K562 (cell line): ENCODE measurements around the gene SART1. TPM values are rescaled to one million over a fixed set of nuclear protein-coding genes. Genes with fewer than 3 reads are reported as not detected.

Experiments used
- ATAC-seq: fragments of 200-7000 bp; cut with Tn5 transposase; 3 replicates; pipeline ENCODE4 v1.9.1; 2020; ENCODE audit warnings: moderate library complexity
- BruUV-seq: library from RNA; stranded (reverse); fragments of 400-500 nt; replicated peaks from 2 replicates; lab custom pipeline; 2021; lab: Mats Ljungman, UMichigan
- CTCF ChIA-PET: fragments of 300-600 bp; formaldehyde crosslinking; extraction: SDS; loops from one replicate; lab custom pipeline; 2021; ENCODE audit warnings: low intra/inter-chr PET ratio; lab: Yijun Ruan, JAX
- POLR2A ChIA-PET: fragments of 300-600, 350-650 bp; sonication (Branson Sonifier 250); formaldehyde crosslinking; extraction: SDS; loops from one replicate; lab custom pipeline; 2021; ENCODE audit warnings: antibody characterized with exemption, inconsistent platforms; lab: Yijun Ruan, JAX
- DNase-seq, 4 experiments: peaks; one replicate each; pipeline versions ENCODE4 v3.0.0 to v3.0.0-alpha.2; 2011 to 2018; ENCODE audit warnings: low spot score in 3 of 4, mixed read lengths in 3 of 4; ENCODE audit errors: extremely low read depth in 1 of 4
- FAIRE-seq: peaks from 2 replicates; lab custom pipeline; 2011; peaks lifted over from hg19 to GRCh38; lab: Jason Lieb, UNC
- H2AFZ ChIP-seq: 2 replicates; pipeline ENCODE4 v1.6.0; 2011; ENCODE audit warnings: low read depth, low read length, control low read depth, inconsistent platforms
- H3K27ac ChIP-seq: fragments of 200-600 bp; 3 replicates; pipeline ENCODE4 v1.8.0; 2011; ENCODE audit warnings: low read depth, mild to moderate bottlenecking, control low read depth, inconsistent platforms, low read length, moderate library complexity, mixed read lengths; ENCODE audit errors: extremely low read depth
- H3K27me3 ChIP-seq, 2 experiments: fragments of 300-600 bp in 1 of 2; 2 replicates in 1 of 2; 3 replicates in 1 of 2; pipeline versions ENCODE4 v1.6.0 to v1.8.0; 2011; ENCODE audit warnings: inconsistent platforms in 2 of 2, low read length in 2 of 2, mild to moderate bottlenecking in 1 of 2, mixed read lengths in 1 of 2, moderate library complexity in 1 of 2; ENCODE audit not compliant: control insufficient read depth in 2 of 2, insufficient read depth in 2 of 2
- H3K36me3 ChIP-seq: fragments of 300-600 bp; 3 replicates; pipeline ENCODE4 v1.8.0; 2011; ENCODE audit warnings: mild to moderate bottlenecking, low read length, inconsistent platforms; ENCODE audit not compliant: control insufficient read depth, insufficient read depth
- H3K4me1 ChIP-seq, 2 experiments: fragments of 200-600 bp in 1 of 2; replicated peaks in 1 of 2; 2 replicates in 1 of 2; 3 replicates in 1 of 2; pipeline versions ENCODE4 v1.5.1 to v1.8.0; 2011; ENCODE audit warnings: inconsistent platforms in 2 of 2, low read length in 2 of 2, mild to moderate bottlenecking in 1 of 2, mixed read lengths in 1 of 2, moderate library complexity in 1 of 2; ENCODE audit not compliant: control insufficient read depth in 2 of 2, insufficient read depth in 2 of 2
- H3K4me2 ChIP-seq: 2 replicates; pipeline ENCODE4 v1.6.1; 2011; ENCODE audit warnings: low read length, control low read depth, inconsistent platforms, mixed read lengths; ENCODE audit not compliant: insufficient read depth
- H3K4me3 ChIP-seq: fragments of 200-600 bp; sonication (generic), shearing (Covaris generic); 2 replicates; pipeline ENCODE4 v1.5.1; 2016; ENCODE audit warnings: control low read depth, inconsistent platforms
- H3K79me2 ChIP-seq: fragments of 200-600 bp; 3 replicates; pipeline ENCODE4 v1.8.0; 2011; ENCODE audit warnings: low read length, inconsistent platforms; ENCODE audit not compliant: control insufficient read depth, insufficient read depth
- H3K9ac ChIP-seq, 2 experiments: 2 replicates each; pipeline versions ENCODE4 v1.6.0 to v1.6.1; 2011; ENCODE audit warnings: low read depth in 2 of 2, low read length in 2 of 2, control low read depth in 1 of 2, inconsistent platforms in 1 of 2, mild to moderate bottlenecking in 1 of 2, mixed read lengths in 1 of 2; ENCODE audit not compliant: insufficient read depth in 1 of 2
- H3K9me1 ChIP-seq: one replicate; pipeline ENCODE4 v1.6.0; 2011; ENCODE audit warnings: inconsistent platforms, mild to moderate bottlenecking, low read length, moderate library complexity; ENCODE audit not compliant: control insufficient read depth, insufficient read depth
- H3K9me3 ChIP-seq: replicated peaks from 2 replicates; pipeline ENCODE4 v1.5.1; 2011; ENCODE audit warnings: low read depth, low read length, inconsistent platforms; ENCODE audit not compliant: control insufficient read depth, insufficient read depth
- H4K20me1 ChIP-seq: replicated peaks from 2 replicates; pipeline ENCODE4 v1.6.1; 2011; ENCODE audit warnings: low read length, inconsistent platforms, mixed read lengths; ENCODE audit not compliant: control insufficient read depth, insufficient read depth
- ATF7 ChIP-seq: fragments of 450-650 bp; IDR thresholded peaks from 2 replicates; pipeline ENCODE4 v1.7.1; 2014; ENCODE audit warnings: mild to moderate bottlenecking, moderate library complexity
- BHLHE40 ChIP-seq: IDR thresholded peaks from 2 replicates; pipeline ENCODE4 v1.6.1; 2011; ENCODE audit warnings: low read length, improper control_type of control experiment
- CBFA2T2 ChIP-seq: fragments of 450-650 bp; conservative IDR thresholded peaks from 2 replicates; pipeline ENCODE4 v1.6.1; 2017; ENCODE audit warnings: mild to moderate bottlenecking
- FOXP1 ChIP-seq: sonication (generic); formaldehyde crosslinking; IDR thresholded peaks from 2 replicates; pipeline ENCODE4 v1.8.0; 2022; ENCODE audit warnings: mild to moderate bottlenecking, missing genetic modification reagents
- NONO ChIP-seq, 2 experiments: fragments of 200-400 bp in 1 of 2; fragments of 450-650 bp in 1 of 2; formaldehyde crosslinking in 1 of 2; IDR thresholded peaks; 2 replicates each; pipeline ENCODE4 v1.6.1; 2017; ENCODE audit warnings: low read depth in 2 of 2, mild to moderate bottlenecking in 2 of 2, moderate library complexity in 2 of 2, low read length in 1 of 2
- PBX2 ChIP-seq, 2 experiments: IDR thresholded peaks in 1 of 2; conservative IDR thresholded peaks in 1 of 2; 2 replicates each; pipeline ENCODE4 v1.6.1; 2016; ENCODE audit warnings: low read depth in 2 of 2, mild to moderate bottlenecking in 1 of 2, missing compliant biosample characterization in 1 of 2, missing genetic modification characterization in 1 of 2, moderate library complexity in 1 of 2
- POLR2G ChIP-seq: fragments of 200-400 bp; formaldehyde crosslinking; IDR thresholded peaks from 2 replicates; pipeline ENCODE4 v1.6.1; 2017; ENCODE audit warnings: low read depth, mild to moderate bottlenecking, antibody characterized with exemption, low read length, moderate library complexity
- RNF219 ChIP-seq: fragments of 250-450 bp; sonication (Bioruptor Pico); IDR thresholded peaks from 2 replicates; pipeline ENCODE4 v1.5.0; 2022; ENCODE audit warnings: mild to moderate bottlenecking
- WHSC1 ChIP-seq: IDR thresholded peaks from one replicate; pipeline ENCODE4 v1.6.1; 2012; ENCODE audit warnings: low read length, control low read depth, inconsistent platforms
- WGBS: fragments of 100-300 bp; shearing (Covaris generic); methylation state at CpG from one replicate; pipeline ENCODE4 v1.1.6; 2016; ENCODE audit warnings: low coverage, mixed read lengths; ENCODE audit not compliant: insufficient coverage; ENCODE audit errors: missing lambda C conversion rate; 5-methylcytosine and 5-hydroxymethylcytosine counted together
- in situ Hi-C: fragments of 300-500 bp; cut with MboI; formaldehyde crosslinking; loops from 4 replicates; pipeline ENCODE4 v1.15.0; 2018; ENCODE audit warnings: inconsistent platforms, mixed read lengths
- intact Hi-C: fragments of 100-400 bp; cut with micrococcal nuclease; formaldehyde crosslinking; loops from 2 replicates; pipeline ENCODE4 v1.14.2; 2022
- polyA plus RNA-seq, 8 experiments: library from polyadenylated mRNA; depleted of rRNA in 4 of 8; stranded (reverse) in 5 of 8; unstranded in 3 of 8; fragments of >200 nt; fragmentation: Nextera tagmentation in 2 of 8; fragmentation: Illumina TruSeq in 1 of 8; extraction: Ambion mirVana in 2 of 8; extraction: Trizol in 1 of 8; gene quantifications; 2 replicates each; pipeline versions ENCODE4 v1.2.1 to v1.2.3, GENCODE V29; 2011 to 2014; ENCODE audit warnings: inconsistent platforms in 1 of 8, missing spikeins in 1 of 8
- total RNA-seq, 7 experiments: library from RNA; depleted of rRNA in 6 of 7; stranded (reverse); fragments of >200 nt in 6 of 7; fragmentation: Illumina TruSeq in 2 of 7; extraction: Trizol in 2 of 7; gene quantifications; 2 replicates each; pipeline versions ENCODE4 v1.2.1 to v1.2.3, GENCODE V29; 2011 to 2021; ENCODE audit warnings: low replicate concordance in 1 of 7
- TF ChIP-seq, protein P1 (sequence below): sonication (generic); formaldehyde crosslinking; IDR thresholded peaks from 2 replicates; pipeline ENCODE4 v1.8.1; 2023; ENCODE audit warnings: mild to moderate bottlenecking, missing genetic modification reagents

The SART1 gene
- total and polyA plus RNA-seq, 9 of the 15 experiments (the other 6 are each of a cell fraction or from before 2014, with no cell fraction given), result 4.8 to 84.1 (median 31.7) TPM

GRCh38 chr11:65917434-65918210, 43.9 kb upstream of the SART1 start:
- no peaks in the 10 kb centered on the region for H3K27me3 ChIP-seq
- H3K27ac ChIP-seq, result peak overlapping the region; percentile 95; the same call in 2 of the 3 replicates
- H3K4me1 ChIP-seq, result peaks cover 30 to 65% of the 10 kb centered on the region in 2 experiments
- peak overlapping the region; percentile 94 for H3K4me2 ChIP-seq
- DNase-seq (no peak), FAIRE-seq (no peak), ATAC-seq (no peak)
- TSS peak; percentile 75 for BruUV-seq
- POLR2A ChIA-PET, result interaction anchor here (0.7 to 2.1 kb wide), 10 partner anchors 8 to 248 kb away, joined by 3 to 12 read pairs (median 6); partner anchors contain the start of genes CCDC85B and FOSL1
- intact Hi-C loops (no loop called here), in situ Hi-C loops (no loop called here)
- 91% methylated on average over 33 of the region's 35 CpGs for WGBS
- H3K4me3 ChIP-seq, result peak overlapping the region; percentile 98
- H4K20me1 ChIP-seq, result no peaks in the 10 kb centered on the region
- CTCF ChIA-PET, result no interaction called here
- H3K9me1 ChIP-seq, result no peaks in the 10 kb centered on the region
- H3K79me2 ChIP-seq, result peaks cover 31% of the 10 kb centered on the region
- H3K36me3 ChIP-seq, result peaks cover 25% of the 10 kb centered on the region; the same call in 1 of the 3 replicates
- no peaks in the 10 kb centered on the region for H3K9me3 ChIP-seq
- H3K9ac ChIP-seq, result peak overlapping the region; percentile 96 to 99
- H2AFZ ChIP-seq, result no peak overlapping the region
- TF ChIP-seq FOXP1 (0 out of 2 replicates have a peak, but pooled peaks have one; percentile 8), ATF7 (no peak), CBFA2T2 (no peak), PBX2 (CRISPR knock-in tag; IDR thresholded peaks at IDR 0.05; ENCODE audit: low read depth) (no peak), PBX2 (tag; conservative IDR thresholded peaks at IDR 0.05; ENCODE audit: low read depth) (no peak), RNF219 (no peak), BHLHE40 (no peak), POLR2G (peak; percentile 70), WHSC1 (no peak), NONO (IDR thresholded peaks at IDR 0.05; ENCODE audit: low read depth in 2 of 2, low read length in 1 of 2) (no peak)
- TF ChIP-seq, protein P1, sequence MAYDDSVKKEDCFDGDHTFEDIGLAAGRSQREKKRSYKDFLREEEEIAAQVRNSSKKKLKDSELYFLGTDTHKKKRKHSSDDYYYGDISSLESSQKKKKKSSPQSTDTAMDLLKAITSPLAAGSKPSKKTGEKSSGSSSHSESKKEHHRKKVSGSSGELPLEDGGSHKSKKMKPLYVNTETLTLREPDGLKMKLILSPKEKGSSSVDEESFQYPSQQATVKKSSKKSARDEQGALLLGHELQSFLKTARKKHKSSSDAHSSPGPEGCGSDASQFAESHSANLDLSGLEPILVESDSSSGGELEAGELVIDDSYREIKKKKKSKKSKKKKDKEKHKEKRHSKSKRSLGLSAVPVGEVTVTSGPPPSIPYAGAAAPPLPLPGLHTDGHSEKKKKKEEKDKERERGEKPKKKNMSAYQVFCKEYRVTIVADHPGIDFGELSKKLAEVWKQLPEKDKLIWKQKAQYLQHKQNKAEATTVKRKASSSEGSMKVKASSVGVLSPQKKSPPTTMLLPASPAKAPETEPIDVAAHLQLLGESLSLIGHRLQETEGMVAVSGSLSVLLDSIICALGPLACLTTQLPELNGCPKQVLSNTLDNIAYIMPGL (CRISPR knock-in tag), result no peak
